HG02610 (cell line): ENCODE measurements around the gene SMAD2.

ENCODE experiments used
- ATAC-seq: cut with Tn5 transposase; IDR thresholded peaks from one replicate; pipeline ENCODE4 v1.9.1; 2021; ENCODE audit warnings: mild to moderate bottlenecking, moderate library complexity; ENCODE audit not compliant: unreplicated experiment

SMAD2 gene

DNA sequence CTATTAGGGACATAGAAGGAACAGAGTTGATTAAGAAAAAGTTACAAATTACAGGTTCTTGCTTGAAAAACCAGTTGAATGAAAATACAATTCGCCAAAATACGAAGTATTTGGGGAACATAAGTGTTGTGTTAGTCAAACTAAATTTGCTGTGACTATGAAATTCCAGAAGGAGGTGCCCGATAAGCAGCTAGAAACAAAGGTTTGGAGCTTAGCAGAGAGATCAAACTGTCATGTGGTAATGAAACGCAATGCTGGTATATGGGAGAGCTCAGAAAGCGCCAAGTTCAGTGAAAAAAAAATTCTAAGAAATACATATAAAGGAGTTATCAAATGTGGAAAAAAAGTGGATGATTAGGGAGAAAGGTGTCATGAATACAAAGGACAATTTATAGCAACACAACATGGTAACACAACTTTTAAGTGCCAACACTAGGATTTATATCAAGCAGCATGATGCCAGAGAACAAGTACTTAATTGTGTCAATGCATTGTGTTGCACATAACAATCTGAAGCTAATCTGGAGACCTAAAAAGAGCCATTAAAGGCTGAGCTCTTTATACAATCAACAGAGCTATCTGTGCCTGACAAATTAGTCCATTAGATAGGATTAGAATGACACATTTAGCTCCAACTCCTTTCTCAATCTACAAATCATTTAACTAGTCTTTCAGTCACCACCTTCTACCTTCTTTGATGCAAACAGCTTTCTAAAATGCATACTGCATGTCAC, 31.2 kb downstream of the SMAD2 start:
- ATAC-seq: no peak

DNA sequence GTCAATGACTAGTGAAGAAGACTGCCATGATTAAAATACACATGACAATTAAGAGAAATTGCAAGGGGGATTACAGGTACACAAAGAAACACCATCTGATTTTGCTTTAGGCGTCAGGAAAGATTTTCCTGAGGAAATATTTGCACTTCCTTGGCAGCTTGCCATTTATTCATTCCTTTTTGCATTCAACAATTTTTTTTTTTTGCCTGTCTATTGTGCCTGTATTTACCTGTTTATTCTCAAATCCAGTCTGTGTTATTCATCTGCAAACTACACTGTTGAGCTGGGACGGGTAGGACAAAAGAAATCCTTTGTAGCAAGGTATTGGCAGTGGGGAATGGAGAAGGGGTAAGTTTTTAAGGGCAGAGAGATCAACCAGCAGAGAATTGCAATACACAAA, 31.8 kb downstream of the SMAD2 start:
- ATAC-seq: no peak

DNA sequence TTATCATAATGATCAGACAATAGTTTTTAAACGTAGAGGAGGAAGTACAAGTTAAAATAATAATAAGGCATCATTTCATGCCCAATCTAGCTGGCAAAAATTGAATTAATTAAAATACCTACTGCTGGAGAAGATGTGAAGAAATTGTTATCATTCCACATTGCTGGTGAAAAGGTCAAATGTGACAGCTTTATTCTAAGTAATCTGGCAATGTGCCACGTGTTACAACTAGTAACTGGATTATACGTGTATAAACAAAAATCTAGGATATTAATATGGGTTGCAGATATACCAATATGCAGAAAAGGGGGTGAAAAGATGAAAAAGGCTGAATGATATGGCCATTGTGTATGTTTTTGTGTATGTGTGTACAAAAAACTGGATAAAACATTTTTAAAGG, 32.4 kb downstream of the SMAD2 start:
- ATAC-seq: no peak

DNA sequence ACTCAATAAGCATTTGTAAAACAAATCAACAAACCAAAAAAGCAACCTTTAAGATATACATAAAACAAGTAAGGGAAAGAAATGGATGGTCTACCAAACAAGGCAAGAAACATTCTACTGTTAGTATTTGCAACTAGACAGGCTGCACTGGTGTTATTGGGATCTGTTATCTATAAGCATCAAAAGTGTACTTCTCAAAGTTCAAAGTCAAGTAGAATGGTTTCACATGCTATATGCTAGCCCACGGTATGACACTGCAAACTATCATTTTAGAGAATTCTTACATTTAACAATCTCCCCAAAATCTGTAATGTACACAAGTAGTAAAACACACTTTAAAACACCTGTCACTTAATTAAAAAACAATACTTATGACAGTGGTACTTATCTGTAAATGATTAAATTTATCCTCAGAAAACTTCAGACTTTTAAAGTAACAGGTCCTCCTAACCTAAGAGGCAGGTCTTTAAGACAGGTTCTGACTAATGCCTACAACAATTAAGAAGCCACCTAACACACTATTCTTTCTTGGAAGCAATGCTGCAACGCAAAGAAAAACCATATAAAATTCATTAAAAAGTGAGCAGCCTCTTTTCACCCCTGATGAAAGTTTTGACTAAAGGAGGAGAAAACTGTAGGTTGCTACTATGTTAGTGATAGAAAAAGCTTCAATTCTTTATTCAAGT, 34.8 kb downstream of the SMAD2 start:
- ATAC-seq: no peak

DNA sequence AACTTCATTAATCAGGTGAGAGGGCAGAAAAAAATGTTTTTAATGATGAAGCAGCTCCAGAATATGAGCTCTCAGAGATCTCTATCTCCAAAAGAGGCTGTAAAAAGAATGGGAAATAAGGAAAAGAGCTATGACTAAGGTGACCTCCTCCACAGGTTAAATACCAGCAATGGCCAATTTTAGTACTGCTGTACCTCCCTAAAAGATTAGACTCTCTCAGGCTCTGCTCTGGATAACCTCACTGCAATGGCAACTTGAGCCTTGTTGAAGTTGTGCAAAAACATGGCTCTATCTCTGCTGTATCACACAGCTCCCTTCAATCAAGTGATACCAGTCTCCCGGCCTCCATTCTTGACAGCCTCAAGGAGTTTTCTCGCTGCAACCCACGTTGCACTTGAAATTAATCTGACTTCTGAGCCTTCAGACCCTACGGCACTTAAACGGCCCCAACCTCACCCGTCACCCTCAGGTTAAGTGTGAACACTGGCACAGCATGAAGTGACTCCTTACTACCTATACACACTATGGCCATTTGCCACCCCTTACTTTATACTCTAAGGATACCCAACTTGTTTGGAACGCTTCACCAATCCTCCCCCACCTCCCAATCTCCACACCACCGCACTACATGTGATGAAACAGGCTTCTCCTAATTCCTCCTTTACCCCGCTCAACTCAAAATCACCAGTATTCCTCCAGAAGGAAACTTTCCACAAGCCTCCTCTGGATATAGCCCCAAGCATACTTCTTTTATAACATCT, 36.3 kb downstream of the SMAD2 start:
- ATAC-seq: no peak

DNA sequence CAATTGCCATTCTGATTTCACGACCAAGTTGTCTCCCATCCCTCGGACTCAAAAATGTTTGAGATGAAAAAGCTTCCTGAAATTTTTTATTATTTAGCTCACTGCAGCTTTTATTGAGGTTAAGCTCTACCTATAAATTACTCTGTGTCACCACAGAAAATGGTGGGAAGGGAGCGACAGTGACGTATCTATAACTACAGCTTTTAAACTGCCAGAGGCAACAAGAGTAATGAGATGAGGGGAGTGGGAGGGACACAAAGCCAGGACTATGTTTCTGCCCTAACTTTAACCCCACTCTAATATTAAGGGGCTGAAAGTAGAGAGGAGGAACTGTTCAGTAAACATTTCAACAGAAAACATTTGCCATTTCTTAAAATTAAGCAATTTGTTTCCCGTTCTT, 37.4 kb downstream of the SMAD2 start:
- no peak for ATAC-seq

DNA sequence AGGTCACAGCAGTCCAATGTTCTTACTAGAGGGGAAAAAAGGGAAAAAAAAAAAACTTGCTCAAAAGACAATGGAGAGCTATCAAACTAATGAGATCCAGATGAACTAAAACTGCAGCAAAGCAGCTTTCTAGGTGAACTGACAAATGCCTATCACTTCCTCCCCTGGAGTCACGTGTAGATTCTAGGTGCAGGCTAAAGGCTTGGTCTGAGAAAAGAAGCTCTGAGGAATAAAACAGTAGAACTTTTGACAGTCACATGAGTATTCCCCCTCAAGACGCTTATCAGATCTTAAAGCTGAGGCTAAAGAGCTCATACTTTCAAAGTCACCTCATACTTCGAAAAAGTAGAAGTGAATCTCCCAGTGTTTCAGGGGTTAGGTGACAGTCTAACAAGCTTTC, 42.3 kb downstream of the SMAD2 start:
- no peak for ATAC-seq

DNA sequence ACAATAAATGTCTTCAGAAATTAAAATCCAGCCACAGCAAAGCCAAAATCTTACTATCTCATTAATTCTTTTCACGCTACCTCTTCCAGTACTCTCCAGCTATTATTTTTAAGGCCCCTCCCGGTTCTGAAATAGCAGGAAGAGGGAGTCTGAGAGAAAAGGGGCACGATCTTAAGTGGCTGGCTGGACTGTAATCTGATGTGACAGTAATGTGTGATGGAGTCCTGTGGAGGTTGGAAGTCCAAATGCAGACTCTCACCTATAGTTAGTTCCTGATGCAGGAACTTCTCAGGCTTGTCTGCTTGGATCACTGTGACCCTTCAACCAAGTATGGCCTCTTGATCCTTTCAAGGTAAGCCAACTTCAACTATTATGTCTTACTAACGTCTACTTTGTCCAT, 43.2 kb downstream of the SMAD2 start:
- ATAC-seq: no peak

DNA sequence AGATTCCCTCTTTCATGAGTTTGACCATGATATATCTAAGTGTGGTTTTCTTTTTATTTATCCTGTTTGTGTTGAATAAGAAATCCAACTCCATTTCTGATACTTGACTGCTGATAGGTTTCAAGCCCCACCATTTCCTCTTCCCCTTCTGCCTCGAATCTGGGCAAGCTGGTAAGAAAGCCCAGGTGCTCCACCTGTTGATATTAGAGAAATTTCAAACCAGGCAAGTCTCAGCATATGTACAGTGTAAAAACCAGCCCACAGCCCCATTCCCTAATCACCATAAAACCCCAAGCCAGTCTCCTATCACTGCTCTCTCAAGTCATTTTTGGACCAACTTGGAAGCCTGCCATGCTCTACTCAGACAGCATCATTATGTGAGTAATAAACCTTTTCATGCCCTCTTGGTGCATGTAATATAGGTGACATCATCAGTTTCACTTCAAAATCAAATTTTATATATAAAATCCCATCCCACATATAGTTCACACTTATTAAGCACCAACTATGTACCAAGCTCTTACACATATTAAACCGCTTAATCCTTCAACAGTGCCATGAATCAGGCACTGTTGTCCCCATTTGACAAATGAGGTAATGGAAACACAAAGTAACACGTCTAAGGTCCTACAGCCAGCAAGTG, 46.6 kb downstream of the SMAD2 start:
- ATAC-seq: no peak

DNA sequence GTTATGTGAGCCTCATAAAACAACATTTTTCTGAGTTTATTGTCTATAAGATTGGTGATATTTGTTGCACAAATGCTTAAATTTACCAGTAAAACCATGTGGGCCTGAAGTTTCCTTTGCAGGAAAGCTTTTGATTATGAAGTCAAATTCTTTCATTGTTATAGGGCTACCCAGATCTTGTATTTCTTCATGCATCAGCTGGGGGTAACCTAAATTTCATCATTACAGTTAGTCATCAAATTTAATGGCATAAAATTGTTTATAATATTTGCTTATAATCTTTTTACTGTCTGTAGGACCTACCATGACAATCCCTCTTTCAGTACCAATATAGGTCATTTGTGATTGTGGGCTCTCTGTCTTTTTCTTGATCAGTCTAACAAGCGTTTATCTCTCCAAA, 47.8 kb downstream of the SMAD2 start:
- ATAC-seq: no peak

DNA sequence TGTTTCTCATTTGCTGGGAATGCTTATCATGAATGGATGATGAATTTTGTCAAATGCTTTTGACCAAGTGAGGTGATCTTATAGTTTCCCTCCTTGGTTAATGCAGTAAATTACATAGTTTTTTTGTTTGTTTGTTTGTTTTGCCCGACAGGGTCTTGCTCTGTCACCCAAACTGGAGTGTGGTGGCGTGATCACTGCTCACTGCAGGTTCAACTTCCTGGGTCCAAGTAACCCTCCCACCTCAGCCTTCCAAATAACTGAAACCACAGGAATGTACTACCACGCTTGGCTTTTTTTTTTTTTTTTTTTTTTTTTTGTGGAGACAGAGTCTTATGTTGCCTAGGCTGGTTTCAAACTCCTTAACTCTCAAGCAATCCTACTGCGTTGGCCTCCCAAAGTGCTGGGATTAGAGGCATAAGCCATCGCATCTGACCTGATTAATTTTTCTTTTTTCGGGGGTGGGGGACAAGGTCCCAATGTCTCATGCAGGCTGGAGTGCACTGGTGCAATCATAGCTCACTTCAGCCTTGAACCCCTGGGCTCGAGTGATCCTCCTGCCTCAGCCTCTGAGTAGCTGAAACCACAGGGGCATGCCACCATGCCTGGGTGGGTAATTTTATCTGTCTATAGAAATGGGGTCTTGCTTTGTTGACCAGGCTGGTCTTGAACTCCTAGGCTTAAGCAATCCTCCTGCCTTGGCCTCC, 48.6 kb downstream of the SMAD2 start:
- ATAC-seq: no peak

DNA sequence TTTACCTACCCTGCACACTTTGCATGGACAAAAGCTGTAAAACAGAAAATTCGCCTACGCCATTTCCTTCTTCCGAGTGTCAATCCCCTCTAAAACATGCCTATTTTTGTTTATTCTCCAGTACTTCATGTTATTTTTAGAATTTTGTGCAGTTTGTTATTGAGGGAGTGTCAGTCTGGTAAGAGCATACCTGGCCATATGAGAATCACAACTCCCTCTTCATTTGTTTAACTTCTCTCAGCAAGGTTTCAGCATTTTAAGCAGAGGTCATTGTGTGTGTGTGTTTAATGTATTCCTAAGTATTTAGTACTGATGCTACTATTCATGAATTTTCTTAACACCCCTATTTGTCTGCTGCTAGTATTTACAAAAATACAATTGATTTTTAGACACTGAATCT, 49.4 kb downstream of the SMAD2 start:
- ATAC-seq: no peak

DNA sequence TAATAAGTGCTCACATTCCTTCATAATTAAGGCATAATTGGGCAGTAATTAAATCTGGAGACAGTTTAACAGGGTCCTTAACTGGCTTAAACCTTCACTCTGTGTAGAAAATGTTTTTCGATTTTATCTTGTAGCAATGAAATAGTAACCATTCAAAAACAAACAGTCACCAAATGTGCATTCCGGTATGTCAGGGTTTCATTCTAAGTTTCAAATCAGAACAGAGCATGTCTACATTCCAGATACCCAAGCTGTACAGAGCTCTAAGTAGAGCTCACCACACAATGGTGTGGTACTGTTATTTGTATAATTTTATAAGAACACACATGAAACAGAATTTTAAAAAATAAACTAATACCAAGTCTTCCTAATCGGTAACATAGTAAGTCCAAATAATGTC, 52.6 kb downstream of the SMAD2 start:
- no peak for ATAC-seq

DNA sequence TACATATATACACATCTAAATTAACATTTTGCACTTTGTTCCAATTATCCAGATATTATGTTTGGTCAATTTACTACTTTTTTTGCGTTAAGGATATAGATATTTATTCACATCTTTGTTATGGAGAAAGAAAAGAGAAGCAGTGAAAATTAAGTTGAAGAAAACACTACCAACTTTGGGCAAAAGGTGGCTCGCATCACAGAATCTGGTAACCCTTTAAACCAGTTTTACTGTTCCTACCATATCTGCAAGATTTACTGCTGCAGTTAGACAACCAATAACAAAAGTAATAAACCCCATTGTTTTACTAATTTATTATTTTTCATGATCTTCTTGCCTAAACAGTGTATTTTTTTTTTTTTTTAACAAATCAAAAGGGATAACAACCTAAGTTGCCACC, 53.6 kb downstream of the SMAD2 start:
- no peak for ATAC-seq

DNA sequence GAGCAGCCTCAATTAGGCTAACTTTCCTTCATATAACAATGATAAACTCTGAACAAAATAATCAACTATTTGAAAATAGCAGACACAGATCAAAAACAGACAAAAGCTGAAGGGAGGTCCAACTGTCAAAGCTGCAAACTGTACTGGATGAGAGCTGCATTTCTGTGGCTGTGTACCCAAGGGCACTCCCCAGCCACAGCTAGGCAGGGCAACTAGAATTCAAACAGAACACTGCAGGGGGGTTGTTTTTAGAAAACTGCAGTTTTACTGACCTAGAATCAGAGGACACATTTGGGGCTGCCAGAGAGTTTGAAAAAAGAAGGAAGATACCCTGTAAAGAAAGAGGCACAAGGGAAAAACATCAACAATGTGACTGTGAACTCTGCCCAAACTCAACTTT, 56.8 kb downstream of the SMAD2 start:
- ATAC-seq: no peak

DNA sequence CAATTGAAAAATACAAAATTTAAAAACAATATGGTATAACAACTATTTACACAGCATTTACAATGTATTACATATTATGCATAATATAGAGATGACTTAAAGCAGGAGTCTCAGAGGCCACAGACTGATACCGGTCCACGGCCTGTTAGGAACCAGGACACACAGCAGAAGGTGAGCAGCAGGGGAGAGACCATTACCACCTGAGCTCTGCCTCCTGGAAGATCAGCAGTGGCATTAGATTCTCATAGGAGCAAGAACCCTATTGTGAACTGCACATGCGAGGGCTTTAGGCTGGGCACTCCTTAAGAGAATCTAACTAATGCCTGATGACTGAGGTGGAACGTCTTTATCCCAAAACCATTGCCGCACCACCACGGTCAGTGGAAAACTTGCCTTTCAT, 58.0 kb downstream of the SMAD2 start:
- no peak for ATAC-seq

DNA sequence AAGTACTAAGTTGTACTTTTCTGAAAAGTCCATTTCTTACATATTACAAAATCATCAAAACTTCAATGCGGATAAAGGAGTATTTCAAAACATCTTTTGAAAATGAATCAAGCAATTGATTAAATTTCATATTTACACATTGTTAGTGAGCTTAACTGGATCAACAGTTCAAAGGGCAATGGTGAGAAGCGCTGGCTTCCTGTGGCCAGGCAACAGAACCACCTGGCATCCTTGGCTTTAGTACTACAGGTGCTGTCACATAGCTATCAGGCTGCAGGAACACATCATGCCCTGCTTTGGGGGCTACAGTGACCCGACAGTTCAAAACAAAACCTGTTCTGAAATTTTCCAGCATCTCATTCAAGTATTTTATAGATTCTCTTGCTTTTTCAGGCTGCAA, 59.2 kb downstream of the SMAD2 start:
- no peak for ATAC-seq

DNA sequence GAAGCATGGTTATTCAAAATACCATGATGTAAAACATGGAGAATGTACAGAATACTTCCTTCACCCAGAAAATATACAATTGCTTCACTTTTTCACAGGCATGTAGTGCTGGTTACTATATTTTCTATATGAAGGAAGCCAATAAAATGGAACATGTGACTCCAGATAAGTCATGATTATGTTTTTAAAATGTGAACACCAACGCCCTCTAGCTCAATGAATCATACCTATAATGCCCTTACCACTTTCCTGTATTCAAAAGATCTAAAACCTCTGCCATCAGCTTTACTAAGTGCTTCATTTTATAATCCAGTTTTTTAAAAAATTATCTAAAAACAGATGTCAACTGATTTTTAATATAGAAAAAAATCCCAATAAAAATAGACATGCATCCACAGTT, 59.9 kb downstream of the SMAD2 start:
- no peak for ATAC-seq

DNA sequence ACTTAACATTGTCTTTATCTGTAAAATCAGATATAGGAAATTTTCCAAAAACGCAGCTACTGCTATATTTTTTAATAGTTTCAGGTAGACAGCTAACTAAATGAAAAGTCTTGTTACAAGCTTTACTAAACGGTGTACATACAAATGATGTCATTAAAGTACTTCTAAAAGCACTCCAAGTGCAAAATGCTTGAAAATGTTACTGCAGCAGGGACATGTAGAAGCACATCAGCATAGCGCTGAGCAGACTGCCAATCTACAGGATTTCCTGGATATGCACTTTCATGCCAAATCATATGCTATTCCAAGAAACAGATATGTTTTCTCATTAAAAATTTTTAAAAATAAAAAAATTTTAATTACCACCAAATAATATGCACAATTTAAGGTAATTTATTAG, 61.7 kb downstream of the SMAD2 start:
- no peak for ATAC-seq

DNA sequence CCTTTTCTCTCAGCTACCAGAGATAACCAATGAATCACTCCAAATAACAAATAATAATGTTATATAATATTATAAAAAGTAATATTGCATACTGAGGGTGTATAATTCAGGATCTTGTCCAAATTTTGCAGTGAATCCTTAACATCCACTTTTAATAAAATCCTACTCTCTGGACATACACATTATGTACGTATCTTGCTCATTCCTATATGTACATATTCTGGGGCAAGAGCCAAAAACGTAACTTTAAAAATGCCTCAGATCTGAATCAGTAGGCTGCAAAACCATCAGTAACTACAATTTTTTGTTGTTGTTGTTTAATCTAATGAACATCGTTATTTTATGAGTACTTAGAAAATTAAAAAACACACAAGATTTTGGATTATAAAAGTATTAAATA, 65.3 kb downstream of the SMAD2 start:
- ATAC-seq: no peak

DNA sequence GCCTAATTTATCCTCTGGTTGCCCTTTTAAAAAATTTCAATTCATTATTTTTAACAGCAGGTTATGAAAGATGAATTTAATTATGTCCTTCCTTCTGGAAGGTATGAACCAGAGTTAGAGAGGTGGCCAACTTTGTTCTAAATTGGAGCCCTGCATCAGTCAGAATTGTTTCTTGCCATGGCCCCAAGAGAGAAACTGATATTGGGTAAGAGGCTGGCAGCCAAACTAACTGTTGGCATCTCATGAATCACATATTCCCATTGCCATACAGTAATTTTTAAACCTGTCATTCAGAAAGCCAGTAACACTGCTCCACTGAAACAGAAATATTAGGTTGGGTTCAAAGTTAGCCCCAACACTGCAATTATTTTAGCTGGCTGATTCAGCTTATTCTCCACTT, 67.4 kb downstream of the SMAD2 start:
- ATAC-seq: no peak
